HepG2 (cell line): ENCODE results near the gene GNL2. TPM values are rescaled to one million over a fixed set of nuclear protein-coding genes. Genes with fewer than 3 reads are reported as not detected.

Experiments
- AHR ChIP-seq: IDR thresholded peaks from 2 replicates; pipeline ENCODE4 v1.6.1; 2018; ENCODE audit warnings: missing genetic modification reagents, missing compliant biosample characterization
- HIVEP1 ChIP-seq: sonication (generic); formaldehyde crosslinking; IDR thresholded peaks from 2 replicates; pipeline ENCODE4 v1.4.0; 2020; ENCODE audit warnings: mild to moderate bottlenecking, missing genetic modification reagents
- PRDM10 ChIP-seq: sonication (generic); formaldehyde crosslinking; IDR thresholded peaks from 2 replicates; pipeline ENCODE4 v1.4.0; 2020; ENCODE audit warnings: low read depth, missing genetic modification reagents
- SMAD1 ChIP-seq: sonication (generic); formaldehyde crosslinking; IDR thresholded peaks from 2 replicates; pipeline ENCODE4 v1.4.0; 2020; ENCODE audit warnings: missing genetic modification reagents, low read depth, mild to moderate bottlenecking, borderline replicate concordance
- ZNF318 ChIP-seq: sonication (generic); formaldehyde crosslinking; IDR thresholded peaks from 2 replicates; pipeline ENCODE4 v1.4.0; 2020; ENCODE audit warnings: mild to moderate bottlenecking, missing genetic modification reagents
- polyA plus RNA-seq, 8 experiments: library from polyadenylated mRNA; depleted of rRNA in 3 of 8; stranded (reverse) in 7 of 8; unstranded in 1 of 8; fragments of >200 nt; fragmentation: Illumina TruSeq in 4 of 8; extraction: Trizol in 4 of 8; gene quantifications; 2 replicates each; pipeline versions ENCODE4 v1.2.1 to v1.2.3, GENCODE V29; 2011 to 2016; ENCODE audit warnings: low read depth in 4 of 8, missing spikeins in 1 of 8, mixed read lengths in 1 of 8; ENCODE audit not compliant: insufficient read depth in 1 of 8
- total RNA-seq, 5 experiments: library from RNA; depleted of rRNA; stranded (reverse); fragments of >200 nt; fragmentation: Illumina TruSeq; extraction: Trizol; gene quantifications; 2 replicates each; pipeline ENCODE4 v1.2.3, GENCODE V29; 2016; ENCODE audit warnings: low read depth in 1 of 5
- TF ChIP-seq, protein P1 (sequence below), 2 experiments: sonication (generic) in 1 of 2; formaldehyde crosslinking in 1 of 2; IDR thresholded peaks; 2 replicates each; pipeline versions ENCODE4 v1.6.1 to v1.9.0; 2014 to 2022; ENCODE audit warnings: antibody characterized with exemption in 1 of 2, borderline replicate concordance in 1 of 2, inconsistent platforms in 1 of 2, low read depth in 1 of 2, missing genetic modification reagents in 1 of 2

GNL2 gene
- total and polyA plus RNA-seq, 2 of the 13 experiments (the other 11 are each of a cell fraction or from before 2014, with no cell fraction given): 32.1 to 72.1 TPM

- 0 out of 2 replicates have a peak, but pooled peaks have one; percentile 60 for TF ChIP-seq ZNF318 (CRISPR knock-in tag)
- TF ChIP-seq, protein P1, sequence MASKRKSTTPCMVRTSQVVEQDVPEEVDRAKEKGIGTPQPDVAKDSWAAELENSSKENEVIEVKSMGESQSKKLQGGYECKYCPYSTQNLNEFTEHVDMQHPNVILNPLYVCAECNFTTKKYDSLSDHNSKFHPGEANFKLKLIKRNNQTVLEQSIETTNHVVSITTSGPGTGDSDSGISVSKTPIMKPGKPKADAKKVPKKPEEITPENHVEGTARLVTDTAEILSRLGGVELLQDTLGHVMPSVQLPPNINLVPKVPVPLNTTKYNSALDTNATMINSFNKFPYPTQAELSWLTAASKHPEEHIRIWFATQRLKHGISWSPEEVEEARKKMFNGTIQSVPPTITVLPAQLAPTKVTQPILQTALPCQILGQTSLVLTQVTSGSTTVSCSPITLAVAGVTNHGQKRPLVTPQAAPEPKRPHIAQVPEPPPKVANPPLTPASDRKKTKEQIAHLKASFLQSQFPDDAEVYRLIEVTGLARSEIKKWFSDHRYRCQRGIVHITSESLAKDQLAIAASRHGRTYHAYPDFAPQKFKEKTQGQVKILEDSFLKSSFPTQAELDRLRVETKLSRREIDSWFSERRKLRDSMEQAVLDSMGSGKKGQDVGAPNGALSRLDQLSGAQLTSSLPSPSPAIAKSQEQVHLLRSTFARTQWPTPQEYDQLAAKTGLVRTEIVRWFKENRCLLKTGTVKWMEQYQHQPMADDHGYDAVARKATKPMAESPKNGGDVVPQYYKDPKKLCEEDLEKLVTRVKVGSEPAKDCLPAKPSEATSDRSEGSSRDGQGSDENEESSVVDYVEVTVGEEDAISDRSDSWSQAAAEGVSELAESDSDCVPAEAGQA (IDR thresholded peaks at IDR 0.05; ENCODE audit: low read depth): peak; percentile 61; the same call in 1 of the 2 replicates
- TF ChIP-seq, protein P1 (CRISPR knock-in tag; IDR thresholded peaks at IDR 0.05; ENCODE audit: borderline replicate concordance): no peak
- peak; percentile 83 for TF ChIP-seq HIVEP1
- TF ChIP-seq AHR (CRISPR knock-in tag): 0 out of 2 replicates have a peak, but pooled peaks have one; percentile 58
- peak; percentile 90; the same call in 1 of the 2 replicates for TF ChIP-seq SMAD1 (CRISPR knock-in tag)
- no peak for TF ChIP-seq PRDM10 (CRISPR knock-in tag)
Observed at GRCh38 chr1:37595440-37596181, at the start of gene GNL2 (continued).
